Kidney glomerular epithelial cell (primary cell): Measurements from ENCODE around the gene SOCS4.
"Not testable (repeated sequence)": the region's sequence is repeated elsewhere in the genome, so short reads cannot be mapped to it uniquely, and the experiment has no call there.

Source experiments
- DNase-seq: peaks from one replicate; lab custom pipeline; 2025; lab: John Stamatoyannopoulos, UW

Gene SOCS4, protein sequence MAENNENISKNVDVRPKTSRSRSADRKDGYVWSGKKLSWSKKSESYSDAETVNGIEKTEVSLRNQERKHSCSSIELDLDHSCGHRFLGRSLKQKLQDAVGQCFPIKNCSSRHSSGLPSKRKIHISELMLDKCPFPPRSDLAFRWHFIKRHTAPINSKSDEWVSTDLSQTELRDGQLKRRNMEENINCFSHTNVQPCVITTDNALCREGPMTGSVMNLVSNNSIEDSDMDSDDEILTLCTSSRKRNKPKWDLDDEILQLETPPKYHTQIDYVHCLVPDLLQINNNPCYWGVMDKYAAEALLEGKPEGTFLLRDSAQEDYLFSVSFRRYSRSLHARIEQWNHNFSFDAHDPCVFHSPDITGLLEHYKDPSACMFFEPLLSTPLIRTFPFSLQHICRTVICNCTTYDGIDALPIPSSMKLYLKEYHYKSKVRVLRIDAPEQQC

DNA sequence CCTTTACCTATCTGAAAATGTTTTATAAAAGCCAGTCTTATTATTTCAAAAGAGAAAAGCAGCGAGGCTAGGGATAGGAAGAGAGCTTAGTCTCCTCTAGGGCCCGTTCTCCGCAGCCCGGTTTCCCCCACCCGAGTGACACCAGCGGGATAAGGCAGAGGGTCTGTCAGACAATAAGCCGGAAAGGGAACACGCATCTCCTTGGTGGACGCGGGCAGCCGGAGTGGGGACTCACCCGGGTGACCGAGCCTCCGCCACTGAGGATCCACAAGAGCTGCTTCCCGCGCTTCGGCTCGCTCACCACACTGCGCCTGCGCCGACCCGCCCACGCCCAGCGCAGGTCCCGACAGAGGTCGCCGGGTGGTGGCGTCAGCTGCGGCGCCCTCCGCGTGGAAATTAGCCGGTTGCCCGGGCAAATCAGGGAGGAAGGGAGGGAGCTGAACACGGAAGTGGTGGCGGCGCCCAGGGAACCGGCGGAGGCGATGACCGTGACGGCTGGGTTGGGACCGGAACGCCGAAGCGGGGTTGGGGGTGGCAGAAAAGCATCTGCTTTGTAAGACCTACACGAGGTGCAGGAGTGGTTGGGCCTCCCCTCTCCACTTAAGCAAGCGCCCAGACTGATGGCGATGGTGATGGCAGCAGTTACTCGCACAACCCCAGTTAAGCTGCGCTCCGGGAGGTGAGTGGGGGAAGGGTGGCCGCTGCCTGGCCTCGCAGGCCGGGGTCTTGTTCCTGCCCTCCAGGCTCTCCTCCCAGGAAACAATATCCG is at the start of gene SOCS4, which contains the start of gene WDHD1:
SOCS4 (plus strand) TSS at position 444 of the 769 bp plus-strand sequence. CDS start 15,806 bp downstream, outside the sequence.
WDHD1 (minus strand) TSS at position 307 of the 769 bp plus-strand sequence. CDS start 312 bp downstream, outside the sequence.
- DNase-seq: peak; percentile 85

- DNase-seq: no peak
Observed at GRCh38 chr14:54979039-54979438, 48.0 kb upstream of the SOCS4 start.

GRCh38 chr14:54981698-54982097 is 45.3 kb upstream of the SOCS4 start:
- no peak for DNase-seq

GRCh38 chr14:54985156-54985555 is 41.9 kb upstream of the SOCS4 start:
- no peak for DNase-seq

DNA sequence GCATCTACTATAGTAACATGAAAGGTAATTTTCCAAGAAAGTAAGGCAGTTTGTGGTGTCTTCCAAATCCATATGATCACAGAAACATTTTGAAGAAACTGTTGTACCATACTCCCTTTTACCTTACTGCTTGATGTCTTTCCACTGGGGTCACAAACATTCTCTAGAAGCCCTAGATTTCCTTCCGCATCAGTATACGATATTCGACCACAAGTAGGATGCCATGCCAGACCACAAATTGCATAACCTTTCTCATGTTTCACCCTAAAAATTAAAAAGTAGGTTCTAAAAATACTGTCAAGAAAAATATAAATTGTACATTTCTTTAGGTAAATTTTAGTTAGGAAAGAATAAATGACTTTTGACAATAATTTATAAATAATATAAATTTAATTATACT is 26.7 kb upstream of the SOCS4 start:
- no peak for DNase-seq

DNA sequence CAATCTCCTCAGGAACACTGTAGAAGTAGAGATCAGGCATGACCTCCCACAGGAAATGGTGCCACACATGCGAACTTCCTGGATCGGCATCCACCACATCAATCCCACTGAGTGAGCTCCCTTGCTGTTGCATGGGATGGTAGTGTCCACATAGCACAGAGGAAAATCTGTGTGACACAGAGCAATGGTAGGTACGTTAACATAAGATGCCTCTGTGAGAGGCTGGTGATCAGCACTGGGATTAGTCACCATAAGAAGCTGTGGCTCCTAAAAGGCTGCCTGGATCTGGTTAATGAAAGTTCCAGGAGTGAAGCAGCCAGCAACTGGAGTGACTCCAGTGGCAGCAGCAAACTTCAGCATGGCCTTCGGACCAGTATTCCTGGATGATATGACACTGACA is 22.0 kb upstream of the SOCS4 start:
- DNase-seq: no peak

DNA sequence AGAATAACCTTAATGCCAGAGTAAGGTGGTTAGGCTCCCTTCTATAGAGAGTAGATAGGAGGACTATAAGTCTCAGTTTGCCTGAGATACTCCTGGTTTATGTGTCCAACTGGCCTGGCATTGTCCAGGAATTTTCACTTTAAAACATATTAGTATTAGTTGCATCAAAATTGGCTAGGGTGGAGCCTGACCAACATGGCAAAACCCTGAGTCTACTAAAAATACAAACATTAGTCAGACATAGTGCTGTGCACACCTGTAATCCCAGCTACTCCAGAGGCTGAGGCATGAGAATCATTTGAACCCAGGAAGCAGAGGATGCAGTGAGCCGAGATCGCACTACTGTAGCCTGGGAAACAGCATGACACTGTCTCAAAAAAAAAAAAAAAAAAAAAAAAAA is 12.0 kb upstream of the SOCS4 start:
- DNase-seq: no peak

GRCh38 chr14:55019968-55020554 is 7.0 kb upstream of the SOCS4 start:
- DNase-seq: no peak

DNA sequence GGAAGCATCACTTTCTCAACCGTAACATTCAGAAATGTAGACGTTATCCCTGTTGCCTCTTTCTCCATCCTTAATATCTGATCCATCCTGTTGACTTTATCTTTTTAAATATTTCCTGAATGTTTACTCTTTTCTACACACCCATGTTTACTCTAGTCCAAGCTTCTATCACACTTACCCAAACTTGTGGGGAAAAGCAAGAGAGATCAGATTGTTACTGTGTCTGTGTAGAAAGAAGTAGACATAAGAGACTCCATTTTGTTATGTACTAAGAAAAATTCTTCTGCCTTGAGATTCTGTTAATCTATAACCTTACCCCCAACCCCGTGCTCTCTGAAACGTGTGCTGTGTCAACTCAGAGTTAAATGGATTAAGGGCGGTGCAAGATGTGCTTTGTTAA is 2.7 kb upstream of the SOCS4 start:
- DNase-seq: not testable (repeated sequence)

DNA sequence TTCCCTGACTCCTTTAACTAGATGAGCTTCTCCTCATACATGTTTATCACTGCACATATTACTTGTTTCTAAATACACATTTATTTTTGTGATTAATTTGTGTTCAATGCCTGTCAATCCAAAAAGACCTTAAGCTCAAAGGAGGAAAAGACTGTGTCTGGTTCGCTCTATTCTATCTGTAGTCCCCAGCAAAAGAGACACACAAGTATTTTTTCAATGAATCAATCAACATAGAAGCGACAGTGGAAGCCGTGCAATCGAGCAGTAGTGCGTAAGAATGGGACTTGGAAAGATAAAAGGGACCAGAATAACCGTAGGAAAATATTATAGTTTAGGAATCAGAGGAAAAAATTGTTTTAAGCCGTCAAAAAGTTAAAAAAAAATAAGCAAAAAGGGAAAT is 1.1 kb upstream of the SOCS4 start:
- DNase-seq: no peak

DNA sequence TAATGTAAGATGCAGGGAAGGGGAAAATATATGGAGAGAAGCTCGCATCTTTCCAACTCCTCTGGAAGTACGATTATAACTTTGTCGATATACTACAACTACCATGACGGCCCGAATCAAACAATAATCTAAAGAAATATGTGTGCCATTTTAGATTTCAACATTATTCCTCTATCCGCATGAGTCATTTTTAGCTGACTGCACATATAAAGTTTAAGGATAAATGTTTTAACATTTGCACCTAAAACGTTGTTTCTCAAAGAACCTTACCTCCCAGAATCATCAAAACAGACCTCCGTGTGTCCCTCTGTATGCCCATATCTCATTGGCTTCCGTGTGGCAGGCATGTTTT is 619 bp upstream of the SOCS4 start:
- no peak for DNase-seq

DNA sequence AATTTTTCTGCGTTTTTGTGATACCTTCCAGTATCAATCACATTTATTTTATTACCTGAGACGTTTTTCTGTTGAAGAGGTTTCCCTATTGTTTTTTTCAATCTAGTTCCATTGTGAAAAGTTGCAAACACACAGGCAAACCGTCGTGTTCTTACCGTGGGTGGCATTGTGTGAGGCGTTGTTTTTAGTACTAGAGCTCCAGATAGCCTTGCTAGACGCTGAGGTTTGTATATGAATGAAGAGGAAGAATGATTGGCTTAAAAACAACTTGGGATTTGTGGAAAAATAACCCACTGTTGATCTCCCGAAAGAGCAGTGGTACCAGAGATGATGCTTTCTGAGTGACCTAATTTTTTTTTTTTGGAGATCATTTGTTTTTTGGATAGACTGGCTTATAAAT is 1.0 kb downstream of the SOCS4 start:
- no peak for DNase-seq

GRCh38 chr14:55028476-55028875 is 1.4 kb downstream of the SOCS4 start:
- no peak for DNase-seq

DNA sequence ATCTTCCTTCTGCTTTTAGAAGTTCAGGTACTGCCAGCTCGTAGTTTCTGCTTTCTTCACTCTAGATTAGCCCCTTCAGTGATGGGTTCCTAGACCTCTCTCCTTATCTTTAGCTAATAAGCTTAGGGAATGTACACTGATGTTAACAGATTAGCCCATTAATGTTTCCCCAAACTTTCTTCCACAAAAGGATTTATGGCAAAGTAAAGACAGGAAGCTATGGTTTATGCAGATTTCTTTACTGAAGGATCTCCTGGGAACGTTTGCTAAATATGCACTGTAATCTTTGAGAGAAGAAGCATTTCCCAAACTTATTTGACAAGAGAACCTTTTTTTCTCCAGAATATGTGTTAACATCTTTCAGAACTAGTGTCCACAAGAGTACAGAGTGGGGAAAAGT is 4.2 kb downstream of the SOCS4 start:
- DNase-seq: no peak

DNA sequence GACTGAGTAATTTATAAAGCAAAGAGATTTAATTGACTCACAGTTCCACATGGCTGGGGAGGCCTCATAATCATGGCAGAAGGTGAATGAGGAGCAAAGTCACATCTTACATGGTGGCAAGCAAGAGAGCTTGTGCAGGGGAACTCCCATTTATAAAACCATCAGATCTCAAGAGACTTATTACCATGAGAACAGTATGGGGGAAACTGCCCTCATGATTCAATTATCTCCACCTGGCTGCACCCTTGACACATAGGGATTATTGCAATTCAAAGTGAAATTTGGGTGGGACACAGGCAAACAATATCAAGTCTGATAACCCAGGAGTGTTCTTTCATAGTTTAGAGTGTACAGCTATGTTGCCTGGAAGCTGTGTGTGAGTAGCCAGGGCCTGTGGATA is 11.0 kb downstream of the SOCS4 start:
- DNase-seq: not testable (repeated sequence)

- DNase-seq: peak; percentile 32
Observed at GRCh38 chr14:55038708-55039107, 11.7 kb downstream of the SOCS4 start.

DNA sequence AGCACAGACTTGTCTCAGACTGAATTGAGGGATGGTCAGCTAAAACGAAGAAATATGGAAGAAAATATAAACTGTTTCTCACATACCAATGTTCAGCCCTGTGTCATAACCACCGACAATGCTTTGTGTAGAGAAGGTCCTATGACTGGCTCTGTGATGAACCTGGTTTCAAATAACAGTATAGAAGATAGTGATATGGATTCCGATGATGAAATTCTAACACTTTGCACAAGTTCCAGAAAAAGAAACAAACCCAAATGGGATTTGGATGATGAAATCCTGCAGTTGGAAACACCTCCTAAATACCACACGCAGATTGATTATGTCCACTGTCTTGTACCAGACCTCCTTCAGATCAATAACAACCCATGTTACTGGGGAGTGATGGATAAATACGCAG is 16.5 kb downstream of the SOCS4 start:
- DNase-seq: no peak

- no peak for DNase-seq
Observed at GRCh38 chr14:55045087-55045486, 18.1 kb downstream of the SOCS4 start.

DNA sequence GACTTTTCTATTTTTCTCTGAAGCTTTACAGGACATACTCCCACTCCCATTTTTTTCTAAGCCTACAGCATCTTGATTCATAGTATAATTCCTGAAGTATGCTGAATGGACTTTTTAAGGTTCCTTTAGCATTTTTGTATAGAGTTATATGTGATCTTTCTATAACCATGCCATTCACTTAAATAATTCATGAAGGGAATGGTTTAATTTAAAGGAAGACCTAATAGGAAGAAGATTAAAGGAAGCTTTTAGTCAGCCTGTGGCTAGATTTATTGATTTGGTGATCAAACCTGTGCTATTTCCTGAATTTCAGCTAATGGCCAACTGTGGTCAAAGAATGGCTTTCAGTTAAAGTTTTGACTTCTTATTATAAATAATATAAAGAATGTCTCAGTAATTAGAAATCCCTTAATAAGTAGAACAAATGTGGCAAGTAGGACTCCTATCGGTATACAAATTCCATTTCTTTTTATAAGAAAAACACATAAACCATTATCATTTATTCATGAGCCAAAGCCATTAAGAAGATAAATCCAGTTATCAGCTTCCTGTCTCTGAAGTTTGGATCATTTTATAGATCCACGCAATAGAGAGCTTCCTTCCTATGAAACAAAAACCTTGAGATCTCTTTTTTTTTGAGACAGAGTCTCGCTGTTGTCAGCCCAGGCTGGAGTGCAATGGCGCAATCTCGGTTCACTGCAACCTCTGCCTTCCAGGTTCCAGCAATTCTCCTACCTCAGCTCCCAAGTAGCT is 20.4 kb downstream of the SOCS4 start:
- DNase-seq: no peak

DNA sequence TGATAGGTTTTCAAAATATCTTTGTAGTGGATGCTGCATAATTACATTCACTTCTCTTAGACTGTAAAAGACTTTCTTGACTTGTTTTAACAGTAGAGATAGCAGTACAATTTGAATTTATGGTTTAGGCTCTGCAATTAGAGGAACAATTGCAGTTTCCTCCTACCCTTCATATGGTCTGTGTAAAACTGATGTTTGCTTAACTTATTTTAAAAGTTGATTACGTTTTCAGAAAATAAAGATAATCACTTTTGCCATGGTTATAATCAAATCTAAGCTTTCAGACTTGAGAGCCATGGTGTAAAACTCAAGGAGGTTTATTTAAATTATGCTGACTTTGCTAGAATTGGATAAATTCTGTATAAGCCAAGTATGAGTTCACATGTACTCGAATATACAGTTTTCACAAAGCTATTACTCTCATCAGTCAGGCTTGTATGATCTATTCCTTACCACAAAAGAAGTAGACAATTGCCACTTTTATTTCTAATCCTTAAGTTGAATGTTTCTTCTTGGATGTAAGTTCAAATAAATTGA is 21.9 kb downstream of the SOCS4 start:
- DNase-seq: no peak

DNA sequence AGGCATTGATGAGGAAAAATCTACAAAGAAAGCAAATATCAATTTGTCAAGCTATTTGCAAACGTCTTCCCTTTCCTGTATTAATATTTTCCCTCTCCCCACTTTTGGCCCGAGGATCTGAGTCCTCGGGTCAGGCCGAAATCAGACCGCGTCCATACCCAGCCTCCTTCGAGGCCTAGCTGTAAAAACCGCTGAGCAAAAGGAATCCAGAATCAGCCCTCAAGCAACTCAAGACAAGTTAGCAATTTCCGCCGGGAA is 24.1 kb downstream of the SOCS4 start:
- DNase-seq: no peak
